ENCODE data around the gene RPGR. TPM values are rescaled to one million over a fixed set of nuclear protein-coding genes. Genes with fewer than 3 reads are reported as not detected.

The RPGR gene
- total RNA-seq, 2 experiments from 2014 or later, result 12.4 to 18.2 TPM

DNA sequence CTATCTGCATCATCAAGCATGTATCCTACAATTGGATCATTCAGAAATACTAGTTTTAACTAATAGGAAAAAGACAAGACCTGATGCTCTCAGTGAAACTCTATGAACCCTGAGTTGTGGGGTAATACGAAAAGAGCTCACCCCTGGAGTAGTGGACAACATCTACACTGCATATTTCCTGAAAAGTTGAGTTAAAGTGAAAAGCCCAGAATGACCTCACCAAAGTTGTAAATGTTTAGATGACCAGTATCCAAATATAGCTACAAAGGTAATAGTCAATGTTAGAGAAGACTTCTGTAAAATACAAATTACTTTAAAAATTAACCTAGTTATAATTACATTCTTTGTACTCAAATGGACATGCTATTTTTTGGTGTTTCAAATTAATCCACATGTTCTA is 53.9 kb downstream of the RPGR start:
- no peaks in the 10 kb centered on the region for H3K9me3 ChIP-seq (ENCODE audit: low read length)
- H4K20me1 ChIP-seq (ENCODE audit: insufficient read depth, low read length), result no peaks in the 10 kb centered on the region
- TF ChIP-seq EZH2phosphoT487 (IDR thresholded peaks at IDR 0.05; ENCODE audit: borderline replicate concordance, low read depth, low read length), result no peak
- TF ChIP-seq, protein P1, sequence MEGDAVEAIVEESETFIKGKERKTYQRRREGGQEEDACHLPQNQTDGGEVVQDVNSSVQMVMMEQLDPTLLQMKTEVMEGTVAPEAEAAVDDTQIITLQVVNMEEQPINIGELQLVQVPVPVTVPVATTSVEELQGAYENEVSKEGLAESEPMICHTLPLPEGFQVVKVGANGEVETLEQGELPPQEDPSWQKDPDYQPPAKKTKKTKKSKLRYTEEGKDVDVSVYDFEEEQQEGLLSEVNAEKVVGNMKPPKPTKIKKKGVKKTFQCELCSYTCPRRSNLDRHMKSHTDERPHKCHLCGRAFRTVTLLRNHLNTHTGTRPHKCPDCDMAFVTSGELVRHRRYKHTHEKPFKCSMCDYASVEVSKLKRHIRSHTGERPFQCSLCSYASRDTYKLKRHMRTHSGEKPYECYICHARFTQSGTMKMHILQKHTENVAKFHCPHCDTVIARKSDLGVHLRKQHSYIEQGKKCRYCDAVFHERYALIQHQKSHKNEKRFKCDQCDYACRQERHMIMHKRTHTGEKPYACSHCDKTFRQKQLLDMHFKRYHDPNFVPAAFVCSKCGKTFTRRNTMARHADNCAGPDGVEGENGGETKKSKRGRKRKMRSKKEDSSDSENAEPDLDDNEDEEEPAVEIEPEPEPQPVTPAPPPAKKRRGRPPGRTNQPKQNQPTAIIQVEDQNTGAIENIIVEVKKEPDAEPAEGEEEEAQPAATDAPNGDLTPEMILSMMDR (conservative IDR thresholded peaks at IDR 0.05; ENCODE audit: low read length), result no peak
- H2AFZ ChIP-seq (ENCODE audit: low read length), result no peak overlapping the region
- H3K4me1 ChIP-seq (ENCODE audit: insufficient read depth, low read length, poor library complexity, severe bottlenecking), result peaks cover 10% of the 10 kb centered on the region
- H3K4me3 ChIP-seq (ENCODE audit: low read depth, low read length, poor library complexity, severe bottlenecking), result no peak overlapping the region
- no peaks in the 10 kb centered on the region; the same call in 1 of the 2 replicates for H3K36me3 ChIP-seq (ENCODE audit: insufficient read depth, low read length)
- ChIA-PET CTCF (ENCODE audit: unreplicated experiment) (no interaction called here), POLR2A (interaction anchor here (0.7 to 1.1 kb wide), 2 partner anchors 46 to 53 kb away, joined by 4 to 6 read pairs; partner anchors contain the start of gene RPGR)
- no peak for DNase-seq (ENCODE audit: low spot score)
- BruUV-seq (replicated peaks), result no TSS peak
- H3K79me2 ChIP-seq (ENCODE audit: insufficient read depth, low read depth, low read length), result no peaks in the 10 kb centered on the region
- H3K27ac ChIP-seq (ENCODE audit: low read depth, low read length, poor library complexity, severe bottlenecking), result no peak overlapping the region
- no peaks in the 10 kb centered on the region for H3K9me2 ChIP-seq (ENCODE audit: insufficient read depth, low read length)
- intact Hi-C loops (cut with micrococcal nuclease; ENCODE audit: unreplicated experiment), result no loop called here
- H3K4me2 ChIP-seq (ENCODE audit: low read length), result no peak overlapping the region

DNA sequence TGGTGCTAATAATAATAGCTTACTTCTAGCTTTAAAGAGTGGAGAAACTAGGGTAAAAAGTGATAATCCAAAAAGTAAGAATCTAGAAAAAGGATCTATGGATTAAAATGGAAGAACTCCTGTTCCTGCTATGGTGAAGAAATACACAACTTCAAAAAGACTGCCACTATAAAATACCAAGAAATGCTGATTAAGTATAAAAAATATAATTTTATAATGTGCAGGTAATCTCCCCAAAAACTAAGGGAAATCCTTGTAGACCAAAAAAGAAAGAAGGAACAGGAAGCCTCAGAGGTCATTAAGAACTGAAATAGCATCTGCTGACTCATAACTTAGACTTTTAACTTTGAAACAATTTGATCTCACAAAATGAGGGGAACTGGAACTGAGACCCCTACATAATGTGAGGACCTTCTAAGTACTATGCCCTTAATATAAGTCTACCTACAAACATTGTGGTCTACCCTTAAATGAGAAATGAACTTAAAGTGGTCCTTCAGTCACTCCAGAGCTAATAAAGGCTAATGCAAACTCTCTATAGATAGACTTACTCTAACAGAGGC is 56.1 kb downstream of the RPGR start:
- no peaks in the 10 kb centered on the region; the same call in 1 of the 2 replicates for H3K36me3 ChIP-seq (ENCODE audit: insufficient read depth, low read length)
- intact Hi-C loops (cut with micrococcal nuclease; ENCODE audit: unreplicated experiment), result no loop called here
- H3K79me2 ChIP-seq (ENCODE audit: insufficient read depth, low read depth, low read length), result no peaks in the 10 kb centered on the region
- H3K4me1 ChIP-seq (ENCODE audit: insufficient read depth, low read length, poor library complexity, severe bottlenecking), result peaks cover 10% of the 10 kb centered on the region
- no peaks in the 10 kb centered on the region for H3K9me3 ChIP-seq (ENCODE audit: low read length)
- H3K9me2 ChIP-seq (ENCODE audit: insufficient read depth, low read length), result no peaks in the 10 kb centered on the region
- no peak overlapping the region for H3K4me2 ChIP-seq (ENCODE audit: low read length)
- CTCF ChIA-PET (ENCODE audit: unreplicated experiment), result no interaction called here
- no peak overlapping the region for H3K27ac ChIP-seq (ENCODE audit: low read depth, low read length, poor library complexity, severe bottlenecking)
- TF ChIP-seq, protein P1 (conservative IDR thresholded peaks at IDR 0.05; ENCODE audit: low read length), result no peak
- no peak for TF ChIP-seq EZH2phosphoT487 (IDR thresholded peaks at IDR 0.05; ENCODE audit: borderline replicate concordance, low read depth, low read length)
- H2AFZ ChIP-seq (ENCODE audit: low read length), result no peak overlapping the region
- H4K20me1 ChIP-seq (ENCODE audit: insufficient read depth, low read length), result no peaks in the 10 kb centered on the region
- BruUV-seq (replicated peaks), result no TSS peak
- POLR2A ChIA-PET, result no interaction called here
- H3K4me3 ChIP-seq (ENCODE audit: low read depth, low read length, poor library complexity, severe bottlenecking), result no peak overlapping the region
- peak; percentile 1 for DNase-seq (ENCODE audit: low spot score)

- CTCF ChIA-PET (ENCODE audit: unreplicated experiment), result no interaction called here
- no TSS peak for BruUV-seq (replicated peaks)
- intact Hi-C loops (cut with micrococcal nuclease; ENCODE audit: unreplicated experiment), result no loop called here
- Histone ChIP-seq H3K9me2 (ENCODE audit: insufficient read depth, low read length) (no peaks in the 10 kb centered on the region), H4K20me1 (ENCODE audit: insufficient read depth, low read length) (no peaks in the 10 kb centered on the region), H3K36me3 (ENCODE audit: insufficient read depth, low read length) (no peaks in the 10 kb centered on the region; the same call in 1 of the 2 replicates), H3K79me2 (ENCODE audit: insufficient read depth, low read depth, low read length) (no peaks in the 10 kb centered on the region), H3K9me3 (ENCODE audit: low read length) (no peaks in the 10 kb centered on the region), H3K4me1 (ENCODE audit: insufficient read depth, low read length, poor library complexity, severe bottlenecking) (peaks cover 10% of the 10 kb centered on the region), H3K4me3 (ENCODE audit: low read depth, low read length, poor library complexity, severe bottlenecking) (no peak overlapping the region), H2AFZ (ENCODE audit: low read length) (no peak overlapping the region), H3K27ac (ENCODE audit: low read depth, low read length, poor library complexity, severe bottlenecking) (no peak overlapping the region), H3K4me2 (ENCODE audit: low read length) (no peak overlapping the region)
- TF ChIP-seq EZH2phosphoT487 (IDR thresholded peaks at IDR 0.05; ENCODE audit: borderline replicate concordance, low read depth, low read length), result no peak
- TF ChIP-seq, protein P1 (conservative IDR thresholded peaks at IDR 0.05; ENCODE audit: low read length), result no peak
- DNase-seq (ENCODE audit: low spot score), result no peak
- POLR2A ChIA-PET, result no interaction called here
These were observed 59.3 kb downstream of the RPGR start for GRCh38 chrX:38268011-38268410.
